ENCODE data around the gene SLC30A4.

- TF ChIP-seq FOSL2 (IDR thresholded peaks at IDR 0.05) = no peak
- TF ChIP-seq FOSL2 (CRISPR knock-in tag; IDR thresholded peaks at IDR 0.05) = no peak
- TF ChIP-seq CTCF (IDR thresholded peaks at IDR 0.05) = no peak
- TF ChIP-seq CHD2 (IDR thresholded peaks at IDR 0.05; ENCODE audit: low read length, partially characterized antibody) = no peak
Observed at GRCh38 chr15:45497261-45497660, 25.3 kb downstream of the SLC30A4 start.
